Superior temporal gyrus (tissue), 1 donor: ENCODE data around the gene SPACA1.

Source experiments
- DNase-seq: peaks from one replicate; pipeline ENCODE4 v3.0.0-alpha.2; 2016; ENCODE audit errors: extremely low spot score

The SPACA1 gene

DNA sequence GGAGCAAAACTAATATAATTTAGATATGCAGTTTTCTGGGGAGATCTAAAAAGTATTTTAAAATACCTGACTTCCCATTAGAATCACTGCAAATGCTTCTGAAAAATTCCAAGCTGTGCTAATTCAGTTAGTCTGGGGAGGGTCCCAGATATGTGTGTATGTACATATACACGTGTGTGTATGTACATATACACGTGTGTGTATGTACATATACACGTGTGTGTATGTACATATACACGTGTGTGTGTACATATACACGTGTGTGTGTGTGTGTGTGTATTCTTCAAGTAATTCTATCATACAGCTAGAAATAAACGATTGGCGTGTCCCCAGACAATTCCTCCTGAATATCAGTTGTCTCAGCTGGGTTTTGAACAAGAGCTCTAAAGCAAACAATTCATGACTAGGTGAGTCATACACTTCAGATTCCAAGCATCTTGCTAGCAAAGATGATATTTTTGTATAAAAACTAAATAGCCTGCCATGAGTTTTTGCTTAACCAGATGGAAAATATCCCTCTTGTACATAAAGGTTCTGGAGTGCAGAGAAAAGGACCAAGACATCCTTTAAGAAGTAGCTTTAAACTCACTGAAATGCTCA, 58.2 kb downstream of the SPACA1 start:
- peak; percentile 22 for DNase-seq

DNA sequence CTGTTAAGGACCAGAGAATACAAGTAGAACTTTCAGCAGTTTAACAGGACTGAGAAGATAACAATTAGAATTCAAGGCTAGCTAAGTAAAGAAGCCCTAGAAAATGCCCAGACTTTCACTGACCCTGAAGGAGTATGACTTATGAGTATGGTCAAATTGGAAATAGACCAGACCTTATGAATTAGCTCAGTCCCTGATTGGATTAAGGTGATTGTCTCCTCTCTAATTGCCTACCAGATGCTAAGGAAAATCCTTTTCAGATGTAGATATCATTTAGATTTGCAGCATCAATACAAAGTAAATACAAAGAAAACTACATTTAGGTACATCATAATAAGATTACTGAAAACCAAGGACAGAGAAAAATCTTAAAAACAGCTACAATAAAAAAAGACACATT, 59.6 kb downstream of the SPACA1 start:
- DNase-seq = no peak

DNA sequence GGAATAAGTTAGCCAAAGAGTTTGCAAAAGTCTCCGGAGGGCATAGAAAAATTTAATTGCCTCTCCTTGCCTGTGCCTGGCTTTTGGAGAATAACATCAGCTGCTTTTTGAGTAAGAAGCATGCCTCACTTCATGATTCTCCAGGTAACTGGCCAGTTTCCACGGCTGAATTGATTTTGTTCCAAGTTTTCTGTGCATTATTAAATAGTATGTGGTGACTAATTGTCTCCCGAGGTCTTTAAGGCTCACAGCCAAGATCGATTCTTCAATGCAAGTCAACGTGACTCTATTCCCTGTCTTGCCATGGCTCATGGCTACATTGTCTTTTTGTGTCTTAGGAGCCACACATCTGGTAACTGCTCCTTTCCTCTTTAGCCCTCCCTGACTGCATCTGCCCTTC, 64.3 kb downstream of the SPACA1 start:
- DNase-seq = no peak

DNA sequence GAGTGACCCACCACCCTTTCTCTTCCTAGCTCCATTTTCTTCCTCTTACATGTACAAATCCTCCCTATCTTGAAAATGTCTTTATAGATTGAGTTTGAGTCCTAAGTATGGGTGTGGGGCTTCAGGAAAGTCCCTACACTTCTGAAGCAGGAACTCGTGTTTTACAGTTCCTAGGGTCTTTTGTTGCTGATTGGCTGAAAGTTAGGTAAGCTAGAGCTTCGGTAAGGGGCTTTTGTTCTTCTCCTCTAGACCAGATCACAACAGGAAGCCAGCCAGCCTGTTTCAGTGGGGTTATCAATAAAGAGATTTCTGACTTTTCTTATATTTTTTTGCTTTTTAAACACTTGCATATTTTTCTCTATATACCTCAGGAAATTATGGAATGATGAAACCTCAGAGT, 67.2 kb downstream of the SPACA1 start:
- DNase-seq = no peak

DNA sequence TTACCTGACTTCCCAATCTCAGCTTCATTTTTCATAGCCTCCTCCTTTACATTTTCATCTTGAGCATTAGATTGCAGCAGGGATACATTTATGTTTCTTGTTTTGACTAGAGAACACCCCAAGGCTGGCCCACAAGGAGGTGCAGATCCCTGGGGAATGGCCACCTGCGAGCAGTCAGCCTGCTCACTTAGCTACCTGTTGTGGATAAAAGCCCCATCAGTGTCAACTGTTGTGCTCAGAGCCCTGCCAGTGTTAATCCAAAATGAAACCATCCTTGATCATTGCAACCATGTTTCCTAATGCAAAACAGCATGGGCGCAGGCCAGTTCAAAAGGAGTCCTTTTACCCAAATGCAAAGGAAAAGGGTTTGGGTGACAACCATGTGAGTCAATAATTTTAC, 67.7 kb downstream of the SPACA1 start:
- DNase-seq = no peak

DNA sequence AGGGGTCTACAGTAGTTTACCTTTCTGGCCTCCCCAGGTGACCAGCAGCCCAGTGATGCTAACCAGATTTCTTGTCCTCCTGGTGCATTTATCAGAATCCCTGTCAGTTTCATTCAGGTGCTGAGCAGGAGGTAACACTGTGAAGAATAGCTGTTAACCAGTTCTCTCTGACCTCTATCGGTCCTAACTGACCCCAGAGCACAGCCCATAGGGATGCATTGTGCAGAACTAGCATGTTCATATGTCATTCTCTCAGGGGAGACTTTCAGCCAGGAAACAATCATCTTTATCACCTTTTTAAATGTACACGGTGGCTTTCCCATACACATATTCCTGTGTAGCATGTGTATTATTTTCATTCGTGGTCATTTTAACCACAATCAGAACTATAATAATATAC, 68.6 kb downstream of the SPACA1 start:
- no peak for DNase-seq
